Cerebellar nuclear complex (tissue), 1 donor: ENCODE results near the gene SETBP1.
"Not testable (repeated sequence)": the region's sequence is repeated elsewhere in the genome, so short reads cannot be mapped to it uniquely, and the experiment has no call there.

ENCODE experiments used
- DNase-seq, 2 experiments: peaks; one replicate each; lab custom pipeline; 2025; lab: John Stamatoyannopoulos, UW

The SETBP1 gene

GRCh38 chr18:44704135-44704789, 23.6 kb downstream of the SETBP1 start:
- no peak for DNase-seq

DNA sequence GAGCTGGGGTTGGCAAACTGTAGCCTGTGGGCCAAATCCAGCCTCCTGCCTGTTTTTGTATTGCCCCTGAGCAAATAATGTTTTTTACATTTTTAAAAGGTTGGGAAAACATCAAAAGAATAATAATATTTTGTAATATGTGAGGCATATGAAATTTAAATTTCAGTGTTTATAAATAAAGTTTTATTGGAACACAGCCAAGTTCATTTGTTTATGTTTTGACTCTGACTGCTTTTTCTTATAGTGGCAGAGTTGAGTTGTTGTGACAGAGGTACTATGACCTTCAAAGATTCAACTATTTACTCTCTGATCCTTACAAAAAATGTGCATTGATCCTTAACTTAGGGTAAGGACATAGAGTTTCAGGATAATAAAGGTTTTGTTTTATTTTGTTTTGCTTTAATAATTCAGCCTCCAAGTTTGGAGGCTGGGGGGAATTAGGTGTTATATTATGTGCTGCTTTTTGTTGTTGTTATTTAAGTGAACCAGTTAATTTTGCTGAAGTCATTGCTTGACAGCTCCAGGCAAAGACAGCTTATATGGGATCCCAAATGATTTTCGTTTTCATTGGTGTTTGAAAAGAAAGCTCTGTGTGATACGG, 24.5 kb downstream of the SETBP1 start:
- no peak for DNase-seq

DNA sequence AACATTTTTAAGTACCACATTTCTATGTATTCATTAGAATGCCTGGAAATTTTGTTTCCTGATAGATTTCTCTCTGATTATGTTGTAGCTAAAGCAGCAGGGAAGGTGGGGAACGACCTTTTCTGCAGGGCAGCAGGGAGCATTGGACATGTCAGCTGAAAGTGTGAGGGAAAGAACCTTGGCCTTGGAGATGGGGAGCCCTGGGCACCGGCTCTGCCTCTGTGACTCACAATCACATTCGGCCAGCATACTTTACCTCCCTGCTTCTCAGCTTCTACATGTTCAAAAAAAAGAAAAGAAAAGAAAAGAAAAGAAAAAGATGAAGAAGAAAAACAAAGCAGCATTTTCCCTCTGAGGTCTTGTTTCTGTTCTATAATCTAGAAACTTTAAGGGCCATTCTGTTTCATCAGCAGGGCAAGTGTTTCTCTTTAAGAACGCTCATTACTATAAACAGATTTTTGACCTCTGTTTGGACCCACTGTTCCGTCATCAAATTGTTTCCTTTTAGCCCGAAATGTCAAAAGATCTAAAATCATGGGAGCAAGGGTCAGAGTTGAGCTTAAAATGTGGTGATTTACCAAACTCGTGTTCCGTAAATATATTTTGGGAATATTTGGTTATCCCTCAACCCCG, 27.9 kb downstream of the SETBP1 start:
- no peak for DNase-seq

GRCh38 chr18:44709307-44710126, 28.8 kb downstream of the SETBP1 start:
- no peak for DNase-seq

GRCh38 chr18:44710931-44711330, 30.2 kb downstream of the SETBP1 start:
- no peak for DNase-seq

DNA sequence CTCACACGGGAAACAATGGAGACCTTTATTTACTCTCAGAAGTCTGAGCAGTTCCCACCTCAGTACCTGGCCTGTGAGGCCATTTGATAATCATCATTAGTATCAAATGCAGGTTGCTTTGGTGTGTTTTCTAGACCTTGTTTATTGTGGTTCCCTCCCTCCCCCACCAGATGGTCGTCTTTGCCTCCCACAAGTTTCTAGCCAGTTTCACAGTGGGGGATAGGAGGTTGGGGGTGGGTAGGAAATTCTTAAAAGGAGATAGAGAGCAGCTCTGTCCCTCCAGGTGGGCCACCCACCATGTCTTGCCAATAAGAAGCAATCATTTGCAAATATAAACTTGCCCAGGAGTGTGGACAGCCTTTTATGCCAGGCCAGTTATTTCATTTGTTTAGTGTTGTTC, 31.3 kb downstream of the SETBP1 start:
- no peak for DNase-seq

GRCh38 chr18:44713435-44713834, 32.7 kb downstream of the SETBP1 start:
- no peak for DNase-seq

- no peak for DNase-seq
These were observed 33.7 kb downstream of the SETBP1 start for GRCh38 chr18:44714376-44714775.

- no peak for DNase-seq
These were observed 34.6 kb downstream of the SETBP1 start for GRCh38 chr18:44715245-44715644.

GRCh38 chr18:44715842-44716241, 35.2 kb downstream of the SETBP1 start:
- DNase-seq, result peak; percentile 26 to 81

GRCh38 chr18:44716697-44717163, 36.0 kb downstream of the SETBP1 start:
- no peak for DNase-seq

GRCh38 chr18:44719519-44720060, 38.9 kb downstream of the SETBP1 start:
- DNase-seq, result no peak

- not testable (repeated sequence) for DNase-seq
These were observed 41.1 kb downstream of the SETBP1 start for GRCh38 chr18:44721748-44722147.

DNA sequence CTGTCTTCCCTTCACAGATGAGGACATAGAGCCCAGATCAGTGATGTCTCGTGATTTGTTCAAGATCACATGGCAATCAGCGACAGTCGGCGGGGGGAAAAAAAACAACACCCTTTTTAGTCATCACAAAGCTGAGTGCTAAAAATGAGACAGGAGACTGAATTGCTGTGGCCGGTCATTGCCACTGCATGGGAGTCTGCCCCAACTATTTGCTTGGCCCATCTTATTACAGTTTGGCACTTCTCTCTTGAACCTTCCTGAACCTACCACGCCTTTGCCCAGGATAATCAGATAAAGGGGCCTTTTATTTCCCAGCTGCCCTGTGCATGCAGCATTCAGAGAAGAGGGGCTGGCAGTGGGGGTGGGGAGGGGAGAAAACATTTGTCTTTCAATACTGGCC, 42.7 kb downstream of the SETBP1 start:
- no peak for DNase-seq

DNA sequence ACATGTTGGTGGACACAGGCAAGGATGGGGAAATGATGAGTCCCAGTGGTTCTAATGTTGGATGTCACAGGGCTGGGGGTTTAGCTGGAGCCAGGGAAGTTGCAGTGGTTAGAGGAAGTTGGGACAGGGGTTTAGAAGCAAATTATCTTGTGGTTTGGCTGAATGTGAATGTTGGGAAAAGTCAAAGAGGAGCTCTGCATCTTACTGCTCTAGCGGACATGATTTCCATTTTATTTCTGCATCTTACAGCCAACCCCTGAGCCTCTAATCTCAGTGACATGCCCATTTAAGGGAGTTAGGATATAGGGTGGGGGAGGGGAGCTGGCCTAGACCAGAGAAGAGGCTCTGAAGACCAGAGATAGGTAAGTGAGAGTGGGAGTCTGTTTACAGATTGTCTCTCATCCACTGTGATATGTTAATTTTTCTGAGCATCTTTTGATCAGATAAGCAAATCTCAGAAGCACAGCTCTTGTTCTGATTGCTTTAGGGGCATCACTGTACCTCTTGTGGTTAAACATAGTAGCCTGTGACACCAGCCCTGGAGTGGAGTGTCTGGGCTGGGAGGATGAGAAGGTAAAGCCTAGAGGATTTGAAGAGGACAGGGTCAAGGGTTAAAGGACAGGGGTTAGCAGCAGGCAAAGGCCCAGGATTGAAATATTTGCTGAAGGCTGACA, 43.6 kb downstream of the SETBP1 start:
- no peak for DNase-seq

DNA sequence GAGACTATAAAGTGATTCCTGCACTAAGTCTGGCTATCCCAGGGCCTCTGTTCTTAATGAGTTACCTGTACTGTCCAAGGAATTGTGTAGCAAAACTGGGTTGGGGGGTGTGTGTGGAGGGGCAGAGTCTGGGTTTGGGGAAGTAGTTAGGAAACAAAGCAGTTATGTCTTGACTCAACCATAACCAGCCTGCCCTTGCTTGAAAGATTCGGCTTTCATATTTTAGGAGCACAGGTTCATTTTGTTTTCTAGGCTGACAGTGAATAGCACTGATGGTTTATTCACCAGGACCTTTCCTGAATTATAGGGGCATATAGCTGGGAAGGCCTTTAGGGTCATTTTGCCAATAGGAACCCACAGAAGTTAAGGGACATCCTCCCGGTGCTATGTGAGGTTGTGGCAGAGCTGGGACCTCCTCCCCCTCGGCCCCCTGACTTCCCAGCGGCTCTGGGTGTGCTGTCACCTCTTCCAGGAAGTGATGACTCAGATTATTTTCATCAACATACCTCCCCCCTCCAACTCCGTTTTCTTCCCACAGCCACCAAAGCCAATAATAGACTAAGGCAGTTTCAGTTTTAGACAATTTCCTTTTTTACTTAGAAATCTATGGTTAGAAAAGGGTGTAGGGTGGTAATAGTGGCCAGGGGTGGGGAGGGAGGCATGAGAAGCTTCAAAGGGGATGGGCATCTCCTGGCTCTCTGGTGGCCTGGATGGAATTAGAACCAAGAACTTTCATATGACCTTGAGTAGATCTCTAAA, 44.8 kb downstream of the SETBP1 start:
- no peak for DNase-seq

DNA sequence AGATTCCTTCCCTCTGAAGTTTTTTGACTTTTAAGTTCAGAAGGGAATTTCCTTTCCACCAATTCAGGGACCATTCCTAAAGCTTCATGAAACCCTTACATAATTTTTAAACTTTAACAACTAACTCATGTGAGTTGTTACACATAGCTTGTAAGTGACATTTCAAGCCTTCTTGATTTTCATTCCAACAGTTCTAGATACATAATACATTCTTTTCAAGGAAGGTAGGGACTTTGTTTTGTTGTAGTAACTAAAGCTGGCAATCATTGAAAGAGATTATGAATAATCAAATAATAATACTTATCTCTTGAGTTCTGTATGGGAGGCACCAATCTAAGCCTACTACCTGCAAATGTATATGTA, 45.4 kb downstream of the SETBP1 start:
- no peak for DNase-seq

GRCh38 chr18:44727291-44727690, 46.6 kb downstream of the SETBP1 start:
- no peak for DNase-seq

GRCh38 chr18:44729631-44730101, 49.0 kb downstream of the SETBP1 start:
- DNase-seq, result no peak

GRCh38 chr18:44730803-44731529, 50.3 kb downstream of the SETBP1 start:
- DNase-seq, result no peak
